Dedifferentiated amniotic fluid mesenchymal stem cell (primary cell): ENCODE data around the gene PTGDS.

Experiments
- DNase-seq: peaks from one replicate; pipeline ENCODE4 v3.0.0-alpha.2; 2016; ENCODE audit errors: extremely low spot score

PTGDS gene

GRCh38 chr9:136973618-136974617 is 3.4 kb upstream of the PTGDS start:
- DNase-seq: no peak

GRCh38 chr9:136974817-136975535 is 2.3 kb upstream of the PTGDS start:
- DNase-seq: no peak

GRCh38 chr9:136975644-136976043 is 1.7 kb upstream of the PTGDS start:
- no peak for DNase-seq

GRCh38 chr9:136977649-136978072 is 357 bp downstream of the PTGDS start:
- no peak for DNase-seq

GRCh38 chr9:136978073-136978864 is 965 bp downstream of the PTGDS start:
- no peak for DNase-seq

- DNase-seq: no peak
Observed at GRCh38 chr9:136978865-136979544, 1.7 kb downstream of the PTGDS start.

- no peak for DNase-seq
Observed at GRCh38 chr9:136979769-136980587, 2.7 kb downstream of the PTGDS start.

GRCh38 chr9:136980669-136981478 is 3.6 kb downstream of the PTGDS start:
- no peak for DNase-seq

- no peak for DNase-seq
Observed at GRCh38 chr9:136981588-136982231, 4.4 kb downstream of the PTGDS start.

- no peak for DNase-seq
Observed at GRCh38 chr9:136982232-136983051, 5.1 kb downstream of the PTGDS start, which contains the start of gene LCNL1. TSS of gene LCNL1 (plus strand) at chr9:136982993. CDS start at chr9:136983587, 594 bp downstream.

GRCh38 chr9:136983167-136983566 is 5.9 kb downstream of the PTGDS start:
- no peak for DNase-seq

- DNase-seq: no peak
Observed at GRCh38 chr9:136983656-136984314, 6.5 kb downstream of the PTGDS start.

- no peak for DNase-seq
Observed at GRCh38 chr9:136984464-136985026, 7.2 kb downstream of the PTGDS start.

GRCh38 chr9:136985027-136985602 is 7.8 kb downstream of the PTGDS start:
- DNase-seq: no peak

GRCh38 chr9:136985853-136986252 is 8.5 kb downstream of the PTGDS start:
- DNase-seq: no peak

GRCh38 chr9:136988872-136989271 is 11.6 kb downstream of the PTGDS start:
- DNase-seq: no peak
